ENCODE results near the gene CLRN2.
"Not testable (repeated sequence)": the region's sequence is repeated elsewhere in the genome, so short reads cannot be mapped to it uniquely, and the experiment has no call there.

Gene CLRN2

GRCh38 chr4:17517664-17518063, 2.7 kb downstream of the CLRN2 start:
- H3K9me3 ChIP-seq (ENCODE audit: control insufficient read depth in 2 of 2, low read length in 2 of 2): no peaks in the 10 kb centered on the region
- H3K4me3 ChIP-seq (ENCODE audit: low read length in 2 of 2): no peak overlapping the region
- no peak overlapping the region for H3K9ac ChIP-seq (ENCODE audit: low read depth in 1 of 2, low read length in 2 of 2)
- no peaks in the 10 kb centered on the region for H3K27me3 ChIP-seq (ENCODE audit: control insufficient read depth in 2 of 2, insufficient read depth in 2 of 2, low read length in 2 of 2)
- no peaks in the 10 kb centered on the region for H3K4me1 ChIP-seq (ENCODE audit: control insufficient read depth in 2 of 2, insufficient read depth in 2 of 2, low read length in 2 of 2)
- H3K36me3 ChIP-seq (ENCODE audit: control insufficient read depth in 2 of 2, insufficient read depth in 2 of 2, low read length in 2 of 2): no peaks in the 10 kb centered on the region
- no peak overlapping the region for H3K27ac ChIP-seq (ENCODE audit: low read depth in 2 of 2, low read length in 2 of 2)

GRCh38 chr4:17521595-17521994, 6.6 kb downstream of the CLRN2 start:
- Histone ChIP-seq H3K4me3 (ENCODE audit: low read length in 2 of 2) (no peak overlapping the region), H3K27me3 (ENCODE audit: control insufficient read depth in 2 of 2, insufficient read depth in 2 of 2, low read length in 2 of 2) (no peaks in the 10 kb centered on the region), H3K36me3 (ENCODE audit: control insufficient read depth in 2 of 2, insufficient read depth in 2 of 2, low read length in 2 of 2) (no peaks in the 10 kb centered on the region), H3K27ac (ENCODE audit: low read depth in 2 of 2, low read length in 2 of 2) (no peak overlapping the region), H3K9ac (ENCODE audit: low read depth in 1 of 2, low read length in 2 of 2) (no peak overlapping the region), H3K4me1 (ENCODE audit: control insufficient read depth in 2 of 2, insufficient read depth in 2 of 2, low read length in 2 of 2) (no peaks in the 10 kb centered on the region), H3K9me3 (ENCODE audit: control insufficient read depth in 2 of 2, low read length in 2 of 2) (no peaks in the 10 kb centered on the region)

- Histone ChIP-seq H3K36me3 (ENCODE audit: control insufficient read depth in 2 of 2, insufficient read depth in 2 of 2, low read length in 2 of 2) (no peaks in the 10 kb centered on the region), H3K27me3 (ENCODE audit: control insufficient read depth in 2 of 2, insufficient read depth in 2 of 2, low read length in 2 of 2) (no peaks in the 10 kb centered on the region), H3K4me1 (ENCODE audit: control insufficient read depth in 2 of 2, insufficient read depth in 2 of 2, low read length in 2 of 2) (no peaks in the 10 kb centered on the region), H3K4me3 (ENCODE audit: low read length in 2 of 2) (no peak overlapping the region), H3K9me3 (ENCODE audit: control insufficient read depth in 2 of 2, low read length in 2 of 2) (no peaks in the 10 kb centered on the region), H3K9ac (ENCODE audit: low read depth in 1 of 2, low read length in 2 of 2) (no peak overlapping the region), H3K27ac (ENCODE audit: low read depth in 2 of 2, low read length in 2 of 2) (no peak overlapping the region)
Observed at GRCh38 chr4:17523662-17524061, 8.7 kb downstream of the CLRN2 start.

- H3K9me3 ChIP-seq (ENCODE audit: control insufficient read depth in 2 of 2, low read length in 2 of 2): no peaks in the 10 kb centered on the region
Observed at GRCh38 chr4:17526695-17527477, 11.9 kb downstream of the CLRN2 start.

GRCh38 chr4:17528551-17529165, 13.7 kb downstream of the CLRN2 start:
- Histone ChIP-seq H3K4me3 (ENCODE audit: low read length in 2 of 2) (no peak overlapping the region), H3K9ac (ENCODE audit: low read depth in 1 of 2, low read length in 2 of 2) (no peak overlapping the region), H3K27me3 (ENCODE audit: control insufficient read depth in 2 of 2, insufficient read depth in 2 of 2, low read length in 2 of 2) (no peaks in the 10 kb centered on the region), H3K36me3 (ENCODE audit: control insufficient read depth in 2 of 2, insufficient read depth in 2 of 2, low read length in 2 of 2) (no peaks in the 10 kb centered on the region), H3K9me3 (ENCODE audit: control insufficient read depth in 2 of 2, low read length in 2 of 2) (no peaks in the 10 kb centered on the region), H3K4me1 (ENCODE audit: control insufficient read depth in 2 of 2, insufficient read depth in 2 of 2, low read length in 2 of 2) (no peaks in the 10 kb centered on the region), H3K27ac (ENCODE audit: low read depth in 2 of 2, low read length in 2 of 2) (no peak overlapping the region)

More at GRCh38 chr4:17526695-17527477, 11.9 kb downstream of the CLRN2 start:
- no peak overlapping the region for H3K9ac ChIP-seq (ENCODE audit: low read depth in 1 of 2, low read length in 2 of 2)
- no peaks in the 10 kb centered on the region for H3K4me1 ChIP-seq (ENCODE audit: control insufficient read depth in 2 of 2, insufficient read depth in 2 of 2, low read length in 2 of 2)
- H3K36me3 ChIP-seq (ENCODE audit: control insufficient read depth in 2 of 2, insufficient read depth in 2 of 2, low read length in 2 of 2): no peaks in the 10 kb centered on the region
- no peaks in the 10 kb centered on the region for H3K27me3 ChIP-seq (ENCODE audit: control insufficient read depth in 2 of 2, insufficient read depth in 2 of 2, low read length in 2 of 2)
- H3K4me3 ChIP-seq (ENCODE audit: low read length in 2 of 2): no peak overlapping the region
- H3K27ac ChIP-seq (ENCODE audit: low read depth in 2 of 2, low read length in 2 of 2): no peak overlapping the region

- H3K4me1 ChIP-seq (ENCODE audit: control insufficient read depth in 2 of 2, insufficient read depth in 2 of 2, low read length in 2 of 2): no peaks in the 10 kb centered on the region
- no peaks in the 10 kb centered on the region for H3K27me3 ChIP-seq (ENCODE audit: control insufficient read depth in 2 of 2, insufficient read depth in 2 of 2, low read length in 2 of 2)
- H3K4me3 ChIP-seq (ENCODE audit: low read length in 2 of 2): no peak overlapping the region
- no peak overlapping the region for H3K27ac ChIP-seq (ENCODE audit: low read depth in 2 of 2, low read length in 2 of 2)
- no peaks in the 10 kb centered on the region for H3K36me3 ChIP-seq (ENCODE audit: control insufficient read depth in 2 of 2, insufficient read depth in 2 of 2, low read length in 2 of 2)
- H3K9me3 ChIP-seq (ENCODE audit: control insufficient read depth in 2 of 2, low read length in 2 of 2): no peaks in the 10 kb centered on the region
- no peak overlapping the region for H3K9ac ChIP-seq (ENCODE audit: low read depth in 1 of 2, low read length in 2 of 2)
Observed at GRCh38 chr4:17531538-17532285, 16.7 kb downstream of the CLRN2 start.

- Histone ChIP-seq H3K9me3 (ENCODE audit: control insufficient read depth in 2 of 2, low read length in 2 of 2) (no peaks in the 10 kb centered on the region), H3K36me3 (ENCODE audit: control insufficient read depth in 2 of 2, insufficient read depth in 2 of 2, low read length in 2 of 2) (no peaks in the 10 kb centered on the region), H3K9ac (ENCODE audit: low read depth in 1 of 2, low read length in 2 of 2) (no peak overlapping the region), H3K27ac (ENCODE audit: low read depth in 2 of 2, low read length in 2 of 2) (no peak overlapping the region), H3K4me1 (ENCODE audit: control insufficient read depth in 2 of 2, insufficient read depth in 2 of 2, low read length in 2 of 2) (no peaks in the 10 kb centered on the region), H3K27me3 (ENCODE audit: control insufficient read depth in 2 of 2, insufficient read depth in 2 of 2, low read length in 2 of 2) (no peaks in the 10 kb centered on the region), H3K4me3 (ENCODE audit: low read length in 2 of 2) (no peak overlapping the region)
Observed at GRCh38 chr4:17534705-17535104, 19.7 kb downstream of the CLRN2 start.

- Histone ChIP-seq H3K4me1 (ENCODE audit: control insufficient read depth in 2 of 2, insufficient read depth in 2 of 2, low read length in 2 of 2) (no peaks in the 10 kb centered on the region), H3K27me3 (ENCODE audit: control insufficient read depth in 2 of 2, insufficient read depth in 2 of 2, low read length in 2 of 2) (no peaks in the 10 kb centered on the region), H3K9ac (ENCODE audit: low read depth in 1 of 2, low read length in 2 of 2) (no peak overlapping the region), H3K4me3 (ENCODE audit: low read length in 2 of 2) (no peak overlapping the region), H3K9me3 (ENCODE audit: control insufficient read depth in 2 of 2, low read length in 2 of 2) (no peaks in the 10 kb centered on the region), H3K27ac (ENCODE audit: low read depth in 2 of 2, low read length in 2 of 2) (no peak overlapping the region), H3K36me3 (ENCODE audit: control insufficient read depth in 2 of 2, insufficient read depth in 2 of 2, low read length in 2 of 2) (no peaks in the 10 kb centered on the region)
Observed at GRCh38 chr4:17535242-17535641, 20.3 kb downstream of the CLRN2 start.

GRCh38 chr4:17535906-17536305, 20.9 kb downstream of the CLRN2 start:
- Histone ChIP-seq H3K9ac (ENCODE audit: low read depth in 1 of 2, low read length in 2 of 2) (no peak overlapping the region), H3K4me1 (ENCODE audit: control insufficient read depth in 2 of 2, insufficient read depth in 2 of 2, low read length in 2 of 2) (no peaks in the 10 kb centered on the region), H3K27ac (ENCODE audit: low read depth in 2 of 2, low read length in 2 of 2) (no peak overlapping the region), H3K27me3 (ENCODE audit: control insufficient read depth in 2 of 2, insufficient read depth in 2 of 2, low read length in 2 of 2) (no peaks in the 10 kb centered on the region), H3K9me3 (ENCODE audit: control insufficient read depth in 2 of 2, low read length in 2 of 2) (no peaks in the 10 kb centered on the region), H3K4me3 (ENCODE audit: low read length in 2 of 2) (no peak overlapping the region), H3K36me3 (ENCODE audit: control insufficient read depth in 2 of 2, insufficient read depth in 2 of 2, low read length in 2 of 2) (no peaks in the 10 kb centered on the region)

- not testable (repeated sequence) for H3K4me3 ChIP-seq (ENCODE audit: low read length in 2 of 2); H3K4me1 ChIP-seq (ENCODE audit: control insufficient read depth in 2 of 2, insufficient read depth in 2 of 2, low read length in 2 of 2); H3K9ac ChIP-seq (ENCODE audit: low read depth in 1 of 2, low read length in 2 of 2); H3K36me3 ChIP-seq (ENCODE audit: control insufficient read depth in 2 of 2, insufficient read depth in 2 of 2, low read length in 2 of 2); H3K9me3 ChIP-seq (ENCODE audit: control insufficient read depth in 2 of 2, low read length in 2 of 2); H3K27ac ChIP-seq (ENCODE audit: low read depth in 2 of 2, low read length in 2 of 2); H3K27me3 ChIP-seq (ENCODE audit: control insufficient read depth in 2 of 2, insufficient read depth in 2 of 2, low read length in 2 of 2)
Observed at GRCh38 chr4:17537060-17537459, 22.1 kb downstream of the CLRN2 start.
